Stimulated activated naive CD8-positive, alpha-beta T cell treated with anti-CD3 and anti-CD28 coated beads, Interleukin-15, Interleukin-2, amounts not matched to agents 100 ng/mL and 50 ng/mL, for 24 hours (primary cell): ENCODE results near the gene CDC40.

ENCODE experiments used
- H3K27ac Mint-ChIP-seq: one replicate; pipeline ENCODE4 v1.8.0; 2021; ENCODE audit warnings: mild to moderate bottlenecking, mixed read lengths
- H3K27me3 Mint-ChIP-seq: one replicate; pipeline ENCODE4 v1.8.0; 2021; ENCODE audit warnings: mixed read lengths
- H3K36me3 Mint-ChIP-seq: one replicate; pipeline ENCODE4 v1.8.0; 2021; ENCODE audit warnings: low read depth, mixed read lengths
- H3K4me1 Mint-ChIP-seq: one replicate; pipeline ENCODE4 v1.8.0; 2021; ENCODE audit warnings: low read depth, mixed read lengths
- H3K4me3 Mint-ChIP-seq: one replicate; pipeline ENCODE4 v1.8.0; 2021; ENCODE audit warnings: mild to moderate bottlenecking, mixed read lengths
- H3K9me3 Mint-ChIP-seq: one replicate; pipeline ENCODE4 v1.8.0; 2021; ENCODE audit warnings: mixed read lengths

The CDC40 gene

GRCh38 chr6:110185879-110186278 is 5.7 kb downstream of the CDC40 start:
- peaks cover 27% of the 10 kb centered on the region for H3K4me1 Mint-ChIP-seq
- no peaks in the 10 kb centered on the region for H3K9me3 Mint-ChIP-seq
- H3K36me3 Mint-ChIP-seq = peaks cover 8% of the 10 kb centered on the region
- H3K4me3 Mint-ChIP-seq = peak overlapping the region; percentile 59
- peak overlapping the region; percentile 21 for H3K27ac Mint-ChIP-seq
- no peaks in the 10 kb centered on the region for H3K27me3 Mint-ChIP-seq

- Mint-ChIP-seq H3K27me3 (no peaks in the 10 kb centered on the region), H3K9me3 (no peaks in the 10 kb centered on the region), H3K4me3 (no peak overlapping the region), H3K27ac (no peak overlapping the region), H3K36me3 (peaks cover 12% of the 10 kb centered on the region), H3K4me1 (peaks cover 27% of the 10 kb centered on the region)
These were observed 8.6 kb downstream of the CDC40 start for GRCh38 chr6:110188791-110189190.

GRCh38 chr6:110190726-110191125 is 10.5 kb downstream of the CDC40 start:
- Mint-ChIP-seq H3K36me3 (peaks cover 16% of the 10 kb centered on the region), H3K27me3 (no peaks in the 10 kb centered on the region), H3K4me1 (peaks cover 28% of the 10 kb centered on the region), H3K27ac (no peak overlapping the region), H3K9me3 (no peaks in the 10 kb centered on the region), H3K4me3 (no peak overlapping the region)

- Mint-ChIP-seq H3K27ac (no peak overlapping the region), H3K4me3 (no peak overlapping the region), H3K27me3 (no peaks in the 10 kb centered on the region), H3K9me3 (no peaks in the 10 kb centered on the region), H3K4me1 (peaks cover 21% of the 10 kb centered on the region), H3K36me3 (peaks cover 12% of the 10 kb centered on the region)
These were observed 11.2 kb downstream of the CDC40 start for GRCh38 chr6:110191477-110191876.

GRCh38 chr6:110195639-110196038 is 15.4 kb downstream of the CDC40 start:
- Mint-ChIP-seq H3K4me1 (peaks cover 18% of the 10 kb centered on the region), H3K36me3 (peaks cover 18% of the 10 kb centered on the region), H3K27ac (no peak overlapping the region), H3K27me3 (no peaks in the 10 kb centered on the region), H3K4me3 (no peak overlapping the region), H3K9me3 (no peaks in the 10 kb centered on the region)

GRCh38 chr6:110196874-110197273 is 16.6 kb downstream of the CDC40 start:
- Mint-ChIP-seq H3K4me1 (peaks cover 22% of the 10 kb centered on the region), H3K9me3 (no peaks in the 10 kb centered on the region), H3K4me3 (no peak overlapping the region), H3K36me3 (peaks cover 18% of the 10 kb centered on the region), H3K27ac (no peak overlapping the region), H3K27me3 (no peaks in the 10 kb centered on the region)

- Mint-ChIP-seq H3K9me3 (no peaks in the 10 kb centered on the region), H3K27ac (no peak overlapping the region), H3K27me3 (no peaks in the 10 kb centered on the region), H3K4me1 (peaks cover 22% of the 10 kb centered on the region), H3K4me3 (no peak overlapping the region), H3K36me3 (peaks cover 20% of the 10 kb centered on the region)
These were observed 18.3 kb downstream of the CDC40 start for GRCh38 chr6:110198561-110198960.

GRCh38 chr6:110201151-110201884 is 21.1 kb downstream of the CDC40 start:
- Mint-ChIP-seq H3K27ac (no peak overlapping the region), H3K36me3 (peaks cover 11% of the 10 kb centered on the region), H3K27me3 (no peaks in the 10 kb centered on the region), H3K4me3 (no peak overlapping the region), H3K9me3 (no peaks in the 10 kb centered on the region), H3K4me1 (peaks cover 24% of the 10 kb centered on the region)

- Mint-ChIP-seq H3K4me1 (peaks cover 8% of the 10 kb centered on the region), H3K9me3 (no peaks in the 10 kb centered on the region), H3K4me3 (no peak overlapping the region), H3K27me3 (no peaks in the 10 kb centered on the region), H3K27ac (no peak overlapping the region), H3K36me3 (peaks cover 43% of the 10 kb centered on the region)
These were observed 27.4 kb downstream of the CDC40 start for GRCh38 chr6:110207652-110208051.

GRCh38 chr6:110211753-110212152 is 31.5 kb downstream of the CDC40 start:
- Mint-ChIP-seq H3K4me3 (no peak overlapping the region), H3K36me3 (peaks cover 61% of the 10 kb centered on the region), H3K27ac (no peak overlapping the region), H3K27me3 (no peaks in the 10 kb centered on the region), H3K4me1 (no peaks in the 10 kb centered on the region), H3K9me3 (no peaks in the 10 kb centered on the region)

GRCh38 chr6:110214338-110214737 is 34.1 kb downstream of the CDC40 start:
- Mint-ChIP-seq H3K4me1 (peaks cover 9% of the 10 kb centered on the region), H3K27ac (no peak overlapping the region), H3K9me3 (no peaks in the 10 kb centered on the region), H3K27me3 (no peaks in the 10 kb centered on the region), H3K36me3 (peaks cover 69% of the 10 kb centered on the region), H3K4me3 (no peak overlapping the region)

- peaks cover 71% of the 10 kb centered on the region for H3K36me3 Mint-ChIP-seq
- H3K4me3 Mint-ChIP-seq = no peak overlapping the region
- no peak overlapping the region for H3K27ac Mint-ChIP-seq
- H3K27me3 Mint-ChIP-seq = no peaks in the 10 kb centered on the region
- peaks cover 9% of the 10 kb centered on the region for H3K4me1 Mint-ChIP-seq
- no peaks in the 10 kb centered on the region for H3K9me3 Mint-ChIP-seq
These were observed 35.9 kb downstream of the CDC40 start for GRCh38 chr6:110216140-110216539.

- H3K36me3 Mint-ChIP-seq = peaks cover 67% of the 10 kb centered on the region
- H3K9me3 Mint-ChIP-seq = no peaks in the 10 kb centered on the region
- no peaks in the 10 kb centered on the region for H3K27me3 Mint-ChIP-seq
- H3K4me1 Mint-ChIP-seq = peaks cover 9% of the 10 kb centered on the region
- no peak overlapping the region for H3K27ac Mint-ChIP-seq
- H3K4me3 Mint-ChIP-seq = no peak overlapping the region
These were observed 37.0 kb downstream of the CDC40 start for GRCh38 chr6:110217266-110217665.

- H3K27ac Mint-ChIP-seq = no peak overlapping the region
- H3K36me3 Mint-ChIP-seq = peaks cover 71% of the 10 kb centered on the region
- no peaks in the 10 kb centered on the region for H3K27me3 Mint-ChIP-seq
- H3K4me1 Mint-ChIP-seq = peaks cover 9% of the 10 kb centered on the region
- H3K9me3 Mint-ChIP-seq = no peaks in the 10 kb centered on the region
- H3K4me3 Mint-ChIP-seq = no peak overlapping the region
These were observed 41.5 kb downstream of the CDC40 start for GRCh38 chr6:110221738-110222137.

- Mint-ChIP-seq H3K4me3 (no peak overlapping the region), H3K36me3 (peaks cover 46% of the 10 kb centered on the region), H3K27ac (no peak overlapping the region), H3K9me3 (no peaks in the 10 kb centered on the region), H3K27me3 (no peaks in the 10 kb centered on the region), H3K4me1 (no peaks in the 10 kb centered on the region)
These were observed 46.0 kb downstream of the CDC40 start for GRCh38 chr6:110226261-110226660.

- no peaks in the 10 kb centered on the region for H3K9me3 Mint-ChIP-seq
- no peaks in the 10 kb centered on the region for H3K27me3 Mint-ChIP-seq
- H3K4me3 Mint-ChIP-seq = no peak overlapping the region
- H3K27ac Mint-ChIP-seq = no peak overlapping the region
- H3K36me3 Mint-ChIP-seq = peaks cover 33% of the 10 kb centered on the region
- H3K4me1 Mint-ChIP-seq = peaks cover 14% of the 10 kb centered on the region
These were observed 52.2 kb downstream of the CDC40 start for GRCh38 chr6:110232450-110232849.
